CD4-positive, CD25-positive, alpha-beta regulatory T cell (primary cell): ENCODE measurements around the gene SYK. TPM values are rescaled to one million over a fixed set of nuclear protein-coding genes. Genes with fewer than 3 reads are reported as not detected.

Experiments used
- ATAC-seq, 2 donors: fragments of 150-1000 bp; cut with Tn5 transposase; one replicate each; pipeline ENCODE4 v1.10.0; 2021; ENCODE audit warnings: low read depth in 2 of 2, moderate number of reproducible peaks in 2 of 2, moderate library complexity in 1 of 2
- DNase-seq, 3 donors: peaks; one replicate each; pipeline versions ENCODE4 v3.0.0 to v3.0.0-alpha.2; 2012 to 2022; ENCODE audit warnings: mixed read lengths in 1 of 3
- H3K27ac ChIP-seq: one replicate; pipeline ENCODE4 v1.7.0; 2013; ENCODE audit warnings: mild to moderate bottlenecking, low read length; ENCODE audit not compliant: insufficient read depth, poor library complexity, severe bottlenecking
- H3K27me3 ChIP-seq: one replicate; pipeline ENCODE4 v1.7.0; 2013; ENCODE audit warnings: low read length; ENCODE audit not compliant: control insufficient read depth, insufficient read depth
- H3K36me3 ChIP-seq: one replicate; pipeline ENCODE4 v1.7.0; 2013; ENCODE audit warnings: mild to moderate bottlenecking, low read length, moderate library complexity; ENCODE audit not compliant: control insufficient read depth, insufficient read depth
- H3K4me1 ChIP-seq: 2 replicates; pipeline ENCODE4 v1.7.0; 2013; ENCODE audit warnings: mild to moderate bottlenecking, low read length; ENCODE audit not compliant: insufficient read depth, control insufficient read depth, poor library complexity, severe bottlenecking
- H3K4me3 ChIP-seq: one replicate; pipeline ENCODE4 v1.7.0; 2013; ENCODE audit warnings: low read depth, mild to moderate bottlenecking, low read length, moderate library complexity
- H3K9me3 ChIP-seq, 2 experiments: 1 replicate in 1 of 2; 2 replicates in 1 of 2; pipeline ENCODE4 v1.7.0; 2013; ENCODE audit warnings: low read length in 2 of 2, mild to moderate bottlenecking in 1 of 2, moderate library complexity in 1 of 2; ENCODE audit not compliant: control insufficient read depth in 2 of 2
- H3K27ac Mint-ChIP-seq, 3 donors: one replicate each; pipeline ENCODE4 v1.8.0; 2020 to 2022; ENCODE audit warnings: mild to moderate bottlenecking in 3 of 3, mixed read lengths in 3 of 3, moderate library complexity in 2 of 3
- H3K27me3 Mint-ChIP-seq: one replicate; pipeline ENCODE4 v1.8.0; 2022; ENCODE audit warnings: mild to moderate bottlenecking, mixed read lengths
- H3K36me3 Mint-ChIP-seq: one replicate; pipeline ENCODE4 v1.8.0; 2020; ENCODE audit warnings: mixed read lengths
- H3K4me1 Mint-ChIP-seq, 4 donors: one replicate each; pipeline ENCODE4 v1.8.0; 2020 to 2022; ENCODE audit warnings: mixed read lengths in 4 of 4, mild to moderate bottlenecking in 1 of 4
- H3K4me3 Mint-ChIP-seq, 4 donors: one replicate each; pipeline ENCODE4 v1.8.0; 2020 to 2022; ENCODE audit warnings: mild to moderate bottlenecking in 4 of 4, mixed read lengths in 4 of 4, moderate library complexity in 3 of 4
- H3K9me3 Mint-ChIP-seq, 7 donors: one replicate each; pipeline ENCODE4 v1.8.0; 2020 to 2022; ENCODE audit warnings: mixed read lengths in 7 of 7, mild to moderate bottlenecking in 3 of 7, moderate library complexity in 2 of 7
- polyA plus RNA-seq, 4 donors: library from polyadenylated mRNA; unstranded; fragments of 300-500 nt; fragmentation: Illumina TruSeq; gene quantifications; one replicate each; pipeline ENCODE4 v1.2.3, GENCODE V29; 2021
- total RNA-seq: library from RNA; stranded (reverse); gene quantifications from one replicate; pipeline ENCODE4 v1.2.3, GENCODE V29; 2022

SYK gene
- total and polyA plus RNA-seq, 5 donors from 2014 or later, result 0.13 to 0.81 (median 0.48) TPM; not detected in 1

DNA sequence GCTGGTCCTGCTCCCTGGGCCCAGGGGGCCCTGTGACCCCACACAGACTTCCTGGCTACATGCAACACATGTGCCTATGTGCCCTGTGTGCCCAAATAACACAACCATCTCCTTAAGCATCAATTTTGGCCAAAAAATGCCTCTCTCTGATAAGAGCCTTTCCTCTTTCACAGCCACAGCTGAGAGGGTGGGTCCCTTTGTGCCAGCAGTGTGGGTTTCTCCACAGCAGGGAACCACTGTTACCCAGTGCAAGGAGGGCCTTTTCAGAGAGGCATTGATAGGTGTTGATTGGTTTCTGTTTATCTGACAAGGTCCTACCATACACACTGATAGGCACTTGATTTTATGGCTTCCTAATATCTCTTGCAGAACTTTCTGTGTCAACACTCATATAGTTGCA lies 42.7 kb downstream of the SYK start:
- Histone ChIP-seq H3K4me1 (no peaks in the 10 kb centered on the region), H3K9me3 (no peaks in the 10 kb centered on the region), H3K27me3 (no peaks in the 10 kb centered on the region), H3K4me3 (no peak overlapping the region), H3K36me3 (no peaks in the 10 kb centered on the region), H3K27ac (no peak overlapping the region)
- Mint-ChIP-seq H3K9me3 (no peaks in the 10 kb centered on the region), H3K4me3 (no peak overlapping the region), H3K4me1 (no peaks in the 10 kb centered on the region), H3K27ac (no peak overlapping the region), H3K36me3 (no peaks in the 10 kb centered on the region), H3K27me3 (no peaks in the 10 kb centered on the region)
- ATAC-seq (no peak), DNase-seq (no peak)

DNA sequence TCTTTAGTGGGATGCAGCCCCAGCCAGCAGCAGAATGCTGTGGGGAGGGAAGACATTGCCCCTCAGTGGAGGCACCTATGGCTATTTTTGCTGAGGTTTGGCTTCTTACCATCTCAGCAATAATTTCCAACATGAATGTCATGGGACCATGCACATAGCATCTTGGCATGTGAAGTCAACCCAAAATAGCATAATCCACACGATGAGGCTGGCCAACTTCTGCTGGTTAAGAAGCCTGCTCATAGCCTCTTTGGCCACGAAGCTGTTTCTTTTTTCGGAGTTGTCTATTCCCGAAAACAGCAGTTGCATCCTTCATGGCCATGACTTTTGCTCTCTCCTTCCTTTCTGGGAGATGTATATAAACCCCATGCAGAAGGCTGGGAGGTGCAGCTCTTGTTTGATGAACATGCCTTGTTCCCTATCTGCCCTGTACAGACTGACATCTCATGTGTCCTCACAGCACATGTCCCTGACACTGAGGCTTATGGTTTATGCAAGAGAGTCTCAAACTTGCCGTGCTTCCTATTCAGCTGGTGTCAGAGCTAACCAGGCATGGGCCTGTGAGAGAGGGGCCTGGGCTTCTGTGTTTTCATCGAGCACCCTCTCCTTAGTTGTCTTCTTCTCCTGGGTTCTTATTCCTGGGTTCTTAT lies 45.3 kb downstream of the SYK start:
- no peak overlapping the region for H3K27ac Mint-ChIP-seq
- Histone ChIP-seq H3K27ac (no peak overlapping the region), H3K4me3 (no peak overlapping the region), H3K27me3 (no peaks in the 10 kb centered on the region), H3K4me1 (no peaks in the 10 kb centered on the region), H3K9me3 (no peaks in the 10 kb centered on the region), H3K36me3 (no peaks in the 10 kb centered on the region)
- H3K36me3 Mint-ChIP-seq, result no peaks in the 10 kb centered on the region
- DNase-seq, result no peak
- H3K27me3 Mint-ChIP-seq, result no peaks in the 10 kb centered on the region
- no peaks in the 10 kb centered on the region for H3K4me1 Mint-ChIP-seq
- ATAC-seq, result no peak
- H3K9me3 Mint-ChIP-seq, result no peaks in the 10 kb centered on the region
- H3K4me3 Mint-ChIP-seq, result no peak overlapping the region

DNA sequence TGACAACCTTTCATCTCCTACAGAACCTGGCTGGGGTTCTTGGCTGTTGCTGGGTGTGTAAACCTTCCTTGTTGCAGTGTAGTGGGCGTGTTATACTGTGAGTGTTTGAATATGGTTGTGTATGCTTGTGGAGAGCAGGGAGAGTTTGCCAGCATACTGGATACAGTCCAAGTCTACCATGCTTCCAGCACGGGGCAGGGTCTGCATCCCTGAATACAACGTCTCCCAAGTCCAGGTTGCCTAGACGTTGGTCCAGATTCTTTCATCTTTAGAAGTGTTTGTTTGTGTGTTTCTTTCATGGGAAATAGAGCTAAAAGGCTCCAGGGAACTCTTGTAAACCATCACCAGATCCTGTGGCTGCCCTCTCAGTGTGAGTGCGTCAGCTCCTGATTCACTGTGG lies 46.4 kb downstream of the SYK start:
- ATAC-seq, result no peak
- Histone ChIP-seq H3K27me3 (no peaks in the 10 kb centered on the region), H3K4me1 (no peaks in the 10 kb centered on the region), H3K9me3 (no peaks in the 10 kb centered on the region), H3K36me3 (no peaks in the 10 kb centered on the region), H3K4me3 (no peak overlapping the region), H3K27ac (no peak overlapping the region)
- Mint-ChIP-seq H3K4me3 (no peak overlapping the region), H3K27ac (no peak overlapping the region), H3K9me3 (no peaks in the 10 kb centered on the region), H3K36me3 (no peaks in the 10 kb centered on the region), H3K27me3 (no peaks in the 10 kb centered on the region), H3K4me1 (no peaks in the 10 kb centered on the region)
- DNase-seq, result no peak

DNA sequence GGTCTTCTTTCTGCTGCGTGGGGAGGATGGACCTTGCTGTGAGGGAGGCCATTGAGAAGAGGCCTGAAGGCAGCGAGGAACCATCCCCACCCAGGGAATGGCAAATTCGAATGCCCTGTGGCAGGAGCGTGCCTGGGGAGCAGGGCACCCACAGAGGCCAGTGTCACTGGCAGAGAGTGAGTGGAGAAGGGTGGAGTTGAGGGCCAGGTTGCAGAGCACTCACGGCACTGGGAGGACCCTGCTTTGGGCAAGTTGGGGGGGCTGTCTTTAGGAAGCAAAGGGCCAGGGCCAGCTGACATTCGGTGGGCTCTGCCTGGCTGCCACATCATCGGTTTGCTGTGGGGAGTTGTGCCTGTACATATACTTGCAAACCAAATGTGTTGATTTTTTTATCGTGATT lies 47.2 kb downstream of the SYK start:
- Histone ChIP-seq H3K27me3 (no peaks in the 10 kb centered on the region), H3K9me3 (no peaks in the 10 kb centered on the region), H3K36me3 (no peaks in the 10 kb centered on the region), H3K4me3 (no peak overlapping the region), H3K27ac (no peak overlapping the region), H3K4me1 (no peaks in the 10 kb centered on the region)
- no peak for DNase-seq
- Mint-ChIP-seq H3K4me1 (no peaks in the 10 kb centered on the region), H3K9me3 (no peaks in the 10 kb centered on the region), H3K36me3 (no peaks in the 10 kb centered on the region), H3K27me3 (no peaks in the 10 kb centered on the region), H3K4me3 (no peak overlapping the region), H3K27ac (no peak overlapping the region)
- no peak for ATAC-seq

DNA sequence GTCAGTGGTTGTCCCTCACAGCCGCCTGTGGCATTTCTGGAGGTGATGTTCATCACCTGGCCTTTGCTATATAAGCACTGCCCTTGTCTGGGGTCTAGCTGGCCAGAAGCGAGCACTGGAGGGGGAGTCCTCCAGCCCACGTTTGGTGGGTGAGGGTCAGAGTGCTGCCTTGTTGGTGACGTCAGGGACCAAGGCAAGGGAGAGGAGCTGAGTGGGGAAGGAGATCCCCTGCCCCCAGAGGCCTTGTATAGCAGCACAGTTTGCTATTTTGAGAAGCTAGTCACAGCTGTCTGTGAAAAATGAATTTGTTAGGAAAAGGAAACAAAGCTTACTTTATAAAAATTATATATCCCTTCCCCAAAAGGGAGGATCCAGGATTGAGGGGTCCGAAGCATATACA lies 49.8 kb downstream of the SYK start:
- no peaks in the 10 kb centered on the region for H3K36me3 ChIP-seq
- no peak overlapping the region for H3K27ac Mint-ChIP-seq
- H3K9me3 ChIP-seq, result no peaks in the 10 kb centered on the region
- H3K27me3 Mint-ChIP-seq, result no peaks in the 10 kb centered on the region
- no peaks in the 10 kb centered on the region for H3K4me1 ChIP-seq
- H3K27ac ChIP-seq, result no peak overlapping the region
- no peaks in the 10 kb centered on the region for H3K9me3 Mint-ChIP-seq
- no peaks in the 10 kb centered on the region for H3K36me3 Mint-ChIP-seq
- H3K4me1 Mint-ChIP-seq, result no peaks in the 10 kb centered on the region
- no peak overlapping the region for H3K4me3 Mint-ChIP-seq
- H3K27me3 ChIP-seq, result no peaks in the 10 kb centered on the region
- no peak overlapping the region for H3K4me3 ChIP-seq
- DNase-seq (no peak), ATAC-seq (no peak)

DNA sequence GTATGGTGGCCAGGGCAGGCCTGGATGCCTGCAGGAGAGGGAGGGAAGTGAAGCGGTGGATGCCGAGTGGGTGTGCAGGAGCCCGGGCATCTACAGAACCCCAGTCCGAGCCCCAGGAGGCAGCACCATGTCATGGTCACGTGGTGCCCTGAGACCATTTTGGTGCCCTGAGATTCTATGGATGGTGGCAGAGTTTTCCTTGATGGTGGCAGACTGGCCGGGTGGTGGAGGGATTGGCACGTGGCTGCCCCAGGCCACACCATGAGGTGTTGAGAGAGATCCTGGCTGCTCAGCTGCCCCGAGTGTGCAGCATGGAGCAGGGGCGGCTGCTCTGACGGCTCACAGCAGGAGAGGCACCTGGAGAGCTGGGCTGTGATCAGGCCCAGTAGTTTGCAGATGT lies 52.3 kb downstream of the SYK start:
- Mint-ChIP-seq H3K4me3 (no peak overlapping the region), H3K9me3 (no peaks in the 10 kb centered on the region), H3K27me3 (peaks cover 4% of the 10 kb centered on the region), H3K4me1 (peaks cover 0 to 4% (median 1%) of the 10 kb centered on the region in 4 donors), H3K36me3 (no peaks in the 10 kb centered on the region), H3K27ac (no peak overlapping the region)
- Histone ChIP-seq H3K36me3 (no peaks in the 10 kb centered on the region), H3K27ac (no peak overlapping the region), H3K27me3 (peaks cover 2% of the 10 kb centered on the region), H3K9me3 (no peaks in the 10 kb centered on the region), H3K4me3 (no peak overlapping the region), H3K4me1 (no peaks in the 10 kb centered on the region)
- no peak for DNase-seq
- ATAC-seq, result no peak

DNA sequence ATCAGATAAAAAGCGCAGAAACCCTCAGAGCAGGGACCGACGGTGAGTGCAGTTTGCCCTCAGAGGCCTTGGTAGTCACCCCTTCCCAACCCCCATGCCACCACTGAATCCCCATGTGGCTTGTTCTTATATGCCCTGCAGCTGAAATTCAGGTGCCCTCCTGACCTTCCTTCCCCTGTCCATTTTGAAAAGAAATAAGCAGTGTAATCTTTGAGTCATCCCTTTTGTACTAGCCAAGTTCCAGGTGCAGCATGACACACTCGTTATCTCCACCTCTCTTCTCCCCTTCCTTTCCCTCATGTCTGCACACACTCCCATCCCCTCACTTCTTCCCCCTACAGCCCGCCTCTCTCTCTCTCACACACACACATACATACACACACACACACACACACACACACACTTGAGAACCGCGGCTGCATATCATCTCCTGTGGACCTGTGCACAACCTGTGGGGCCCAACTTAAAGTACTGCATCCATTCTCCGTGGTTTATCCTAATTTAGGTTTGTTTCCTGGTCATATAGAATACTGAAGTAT lies 53.1 kb downstream of the SYK start:
- H3K36me3 ChIP-seq, result no peaks in the 10 kb centered on the region
- DNase-seq, result no peak
- H3K27me3 Mint-ChIP-seq, result peaks cover 4% of the 10 kb centered on the region
- peaks cover 0 to 4% (median 1%) of the 10 kb centered on the region in 4 donors for H3K4me1 Mint-ChIP-seq
- H3K4me1 ChIP-seq, result no peaks in the 10 kb centered on the region
- H3K36me3 Mint-ChIP-seq, result no peaks in the 10 kb centered on the region
- peaks cover 2% of the 10 kb centered on the region for H3K27me3 ChIP-seq
- H3K27ac Mint-ChIP-seq, result no peak overlapping the region
- no peak overlapping the region for H3K27ac ChIP-seq
- no peaks in the 10 kb centered on the region for H3K9me3 ChIP-seq
- H3K4me3 Mint-ChIP-seq, result no peak overlapping the region
- ATAC-seq, result no peak
- H3K4me3 ChIP-seq, result no peak overlapping the region
- no peaks in the 10 kb centered on the region for H3K9me3 Mint-ChIP-seq

DNA sequence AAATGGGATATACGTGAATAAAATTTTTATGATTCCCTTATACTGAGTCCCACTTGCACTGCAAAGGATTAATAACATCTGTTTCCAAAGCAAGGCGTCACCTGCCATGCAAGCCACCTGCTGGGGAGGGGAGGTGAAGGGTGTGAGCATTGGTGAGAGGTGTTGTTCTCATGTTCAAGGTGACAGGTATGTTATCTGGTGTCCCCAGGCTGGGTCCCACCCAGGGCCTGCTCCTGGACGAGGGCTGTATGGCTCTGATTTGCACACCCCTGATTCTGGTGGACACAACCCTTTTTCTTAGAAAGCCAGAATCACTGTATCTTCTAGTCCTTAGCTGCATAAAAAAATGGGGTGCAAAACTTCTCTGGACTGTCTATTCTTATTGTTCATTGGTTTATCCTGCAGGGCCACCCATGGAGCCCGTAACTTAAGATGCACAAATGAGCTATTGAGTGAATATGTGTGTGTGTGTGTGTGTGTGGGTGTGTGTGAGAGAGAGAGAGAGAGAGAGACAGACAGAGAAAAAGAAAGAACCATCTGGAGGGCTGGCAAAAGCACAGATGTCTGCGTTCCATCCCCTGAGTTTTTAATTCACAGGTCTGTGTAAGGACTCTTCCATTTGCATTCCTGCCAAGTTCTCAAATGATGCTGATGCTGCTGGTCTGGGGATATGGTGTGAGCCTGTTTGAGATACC lies 53.7 kb downstream of the SYK start:
- peak overlapping the region in 1 of 3 donors; percentile 3 for H3K27ac Mint-ChIP-seq
- ATAC-seq (no peak), DNase-seq (no peak)
- H3K27ac ChIP-seq, result no peak overlapping the region
- peaks cover 2% of the 10 kb centered on the region for H3K27me3 ChIP-seq
- no peaks in the 10 kb centered on the region for H3K36me3 Mint-ChIP-seq
- no peak overlapping the region for H3K4me3 Mint-ChIP-seq
- H3K4me1 ChIP-seq, result no peaks in the 10 kb centered on the region
- H3K4me1 Mint-ChIP-seq, result peaks cover 0 to 4% (median 1%) of the 10 kb centered on the region in 4 donors
- H3K27me3 Mint-ChIP-seq, result peaks cover 4% of the 10 kb centered on the region
- H3K9me3 Mint-ChIP-seq, result no peaks in the 10 kb centered on the region
- H3K9me3 ChIP-seq, result no peaks in the 10 kb centered on the region
- no peaks in the 10 kb centered on the region for H3K36me3 ChIP-seq
- H3K4me3 ChIP-seq, result no peak overlapping the region
